Testis (tissue), 2 donors: ENCODE results near the gene GASK1A.

Experiments
- POLR2A ChIP-seq: fragments of 450-650 bp; IDR thresholded peaks from one replicate; pipeline ENCODE4 v1.6.1; 2017; ENCODE audit warnings: antibody characterized with exemption, mild to moderate bottlenecking, moderate library complexity
- TF ChIP-seq, protein P1 (sequence below), 3 experiments: fragments of 450-650 bp in 2 of 3; fragments of 200-600 bp in 1 of 3; sonication (generic) in 1 of 3; IDR thresholded peaks; one replicate each; pipeline ENCODE4 v1.5.1; 2016 to 2019; ENCODE audit warnings: antibody characterized with exemption in 3 of 3, mild to moderate bottlenecking in 2 of 3, moderate library complexity in 1 of 3

DNA sequence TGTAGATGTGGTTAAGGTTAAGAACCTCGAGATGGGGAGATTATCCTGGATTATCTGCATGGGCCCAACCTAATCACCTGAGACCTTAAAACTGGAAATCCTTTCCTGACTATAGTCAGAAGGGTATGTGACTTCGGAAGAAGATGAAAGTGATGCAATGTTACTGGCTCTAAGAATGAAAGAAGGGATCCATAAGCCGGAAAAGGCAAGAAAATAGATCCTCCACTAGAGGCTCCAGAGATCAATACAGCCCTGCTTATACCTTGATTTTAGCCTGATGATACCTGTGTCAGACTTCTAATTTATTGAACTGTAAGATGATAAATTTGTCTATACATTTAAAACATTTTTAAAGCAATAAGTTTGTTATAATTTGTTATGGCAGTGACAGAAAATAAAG is 21.5 kb upstream of the GASK1A start:
- TF ChIP-seq, protein P1, sequence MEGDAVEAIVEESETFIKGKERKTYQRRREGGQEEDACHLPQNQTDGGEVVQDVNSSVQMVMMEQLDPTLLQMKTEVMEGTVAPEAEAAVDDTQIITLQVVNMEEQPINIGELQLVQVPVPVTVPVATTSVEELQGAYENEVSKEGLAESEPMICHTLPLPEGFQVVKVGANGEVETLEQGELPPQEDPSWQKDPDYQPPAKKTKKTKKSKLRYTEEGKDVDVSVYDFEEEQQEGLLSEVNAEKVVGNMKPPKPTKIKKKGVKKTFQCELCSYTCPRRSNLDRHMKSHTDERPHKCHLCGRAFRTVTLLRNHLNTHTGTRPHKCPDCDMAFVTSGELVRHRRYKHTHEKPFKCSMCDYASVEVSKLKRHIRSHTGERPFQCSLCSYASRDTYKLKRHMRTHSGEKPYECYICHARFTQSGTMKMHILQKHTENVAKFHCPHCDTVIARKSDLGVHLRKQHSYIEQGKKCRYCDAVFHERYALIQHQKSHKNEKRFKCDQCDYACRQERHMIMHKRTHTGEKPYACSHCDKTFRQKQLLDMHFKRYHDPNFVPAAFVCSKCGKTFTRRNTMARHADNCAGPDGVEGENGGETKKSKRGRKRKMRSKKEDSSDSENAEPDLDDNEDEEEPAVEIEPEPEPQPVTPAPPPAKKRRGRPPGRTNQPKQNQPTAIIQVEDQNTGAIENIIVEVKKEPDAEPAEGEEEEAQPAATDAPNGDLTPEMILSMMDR (IDR thresholded peaks at IDR 0.05): no peak
- TF ChIP-seq POLR2A: no peak
